ENCODE measurements around the gene PHF3. TPM values are rescaled to one million over a fixed set of nuclear protein-coding genes. Genes with fewer than 3 reads are reported as not detected.
"Not testable (repeated sequence)": the region's sequence is repeated elsewhere in the genome, so short reads cannot be mapped to it uniquely, and the experiment has no call there.

The PHF3 gene
- total RNA-seq, 2 experiments from 2014 or later, result 45.8 to 47.6 TPM

GRCh38 chr6:63730311-63730710, 94.7 kb downstream of the PHF3 start:
- CTCF ChIA-PET, result interaction anchor here (1.6 kb wide), 1 partner anchor 132 kb away, joined by 4 read pairs; no protein-coding TSS in a partner anchor
- intact Hi-C loops (cut with micrococcal nuclease), result no loop called here
- peaks cover under 1% of the 10 kb centered on the region for H3K9me3 Mint-ChIP-seq
- no peaks in the 10 kb centered on the region for H3K27me3 Mint-ChIP-seq (ENCODE audit: low read depth)
- H3K4me1 Mint-ChIP-seq (ENCODE audit: low read depth), result no peaks in the 10 kb centered on the region
- H3K36me3 Mint-ChIP-seq (ENCODE audit: low read depth), result no peaks in the 10 kb centered on the region
- no peak overlapping the region for H3K27ac Mint-ChIP-seq
- DNase-seq, result no peak
- no peak overlapping the region for H3K4me3 Mint-ChIP-seq

GRCh38 chr6:63731930-63732329, 96.3 kb downstream of the PHF3 start:
- H3K36me3 Mint-ChIP-seq (ENCODE audit: low read depth), result no peaks in the 10 kb centered on the region
- DNase-seq, result no peak
- intact Hi-C loops (cut with micrococcal nuclease), result no loop called here

GRCh38 chr6:63732336-63732735, 96.7 kb downstream of the PHF3 start:
- intact Hi-C loops (cut with micrococcal nuclease), result no loop called here
- Mint-ChIP-seq H3K4me1 (ENCODE audit: low read depth) (no peaks in the 10 kb centered on the region), H3K4me3 (no peak overlapping the region), H3K36me3 (ENCODE audit: low read depth) (no peaks in the 10 kb centered on the region), H3K27ac (no peak overlapping the region), H3K27me3 (ENCODE audit: low read depth) (no peaks in the 10 kb centered on the region), H3K9me3 (peaks cover 2% of the 10 kb centered on the region)
- CTCF ChIA-PET, result interaction anchor here (0.6 kb wide), 2 partner anchors 26 to 118 kb away, joined by 3 read pairs; no protein-coding TSS in a partner anchor
- no peak for DNase-seq

More at GRCh38 chr6:63731930-63732329, 96.3 kb downstream of the PHF3 start:
- Mint-ChIP-seq H3K27me3 (ENCODE audit: low read depth) (no peaks in the 10 kb centered on the region), H3K27ac (no peak overlapping the region), H3K4me3 (no peak overlapping the region), H3K9me3 (peaks cover 2% of the 10 kb centered on the region), H3K4me1 (ENCODE audit: low read depth) (no peaks in the 10 kb centered on the region)
- CTCF ChIA-PET, result interaction anchor here (0.6 to 1.6 kb wide), 3 partner anchors 27 to 134 kb away, joined by 3 to 4 read pairs (median 3); no protein-coding TSS in a partner anchor

- CTCF ChIA-PET, result no interaction called here
- intact Hi-C loops (cut with micrococcal nuclease), result no loop called here
- DNase-seq, result no peak
- Mint-ChIP-seq H3K9me3 (peaks cover 2% of the 10 kb centered on the region), H3K36me3 (ENCODE audit: low read depth) (peaks cover 4% of the 10 kb centered on the region), H3K27ac (no peak overlapping the region), H3K4me3 (no peak overlapping the region), H3K4me1 (ENCODE audit: low read depth) (no peaks in the 10 kb centered on the region), H3K27me3 (ENCODE audit: low read depth) (no peaks in the 10 kb centered on the region)
Observed at GRCh38 chr6:63734923-63735322, 99.3 kb downstream of the PHF3 start.

GRCh38 chr6:63738190-63738589, 102.6 kb downstream of the PHF3 start:
- H3K4me1 Mint-ChIP-seq (ENCODE audit: low read depth); H3K27me3 Mint-ChIP-seq (ENCODE audit: low read depth); H3K9me3 Mint-ChIP-seq; H3K27ac Mint-ChIP-seq; intact Hi-C loops (cut with micrococcal nuclease); H3K4me3 Mint-ChIP-seq; H3K36me3 Mint-ChIP-seq (ENCODE audit: low read depth); DNase-seq; CTCF ChIA-PET: not testable (repeated sequence)

- no peaks in the 10 kb centered on the region for H3K4me1 Mint-ChIP-seq (ENCODE audit: low read depth)
- no peaks in the 10 kb centered on the region for H3K27me3 Mint-ChIP-seq (ENCODE audit: low read depth)
- H3K9me3 Mint-ChIP-seq, result peaks cover 5% of the 10 kb centered on the region
- H3K27ac Mint-ChIP-seq, result no peak overlapping the region
- DNase-seq, result no peak
- H3K36me3 Mint-ChIP-seq (ENCODE audit: low read depth), result peaks cover 5% of the 10 kb centered on the region
- CTCF ChIA-PET, result no interaction called here
- no peak overlapping the region for H3K4me3 Mint-ChIP-seq
- intact Hi-C loops (cut with micrococcal nuclease), result no loop called here
Observed at GRCh38 chr6:63739094-63739687, 103.6 kb downstream of the PHF3 start.

GRCh38 chr6:63740709-63741108, 105.1 kb downstream of the PHF3 start:
- CTCF ChIA-PET, result no interaction called here
- no peak for DNase-seq
- intact Hi-C loops (cut with micrococcal nuclease), result no loop called here
- Mint-ChIP-seq H3K4me1 (ENCODE audit: low read depth) (no peaks in the 10 kb centered on the region), H3K27me3 (ENCODE audit: low read depth) (no peaks in the 10 kb centered on the region), H3K36me3 (ENCODE audit: low read depth) (peaks cover 5% of the 10 kb centered on the region), H3K27ac (no peak overlapping the region), H3K4me3 (no peak overlapping the region), H3K9me3 (peaks cover 3% of the 10 kb centered on the region)

GRCh38 chr6:63742060-63742459, 106.5 kb downstream of the PHF3 start:
- Mint-ChIP-seq H3K4me3 (no peak overlapping the region), H3K36me3 (ENCODE audit: low read depth) (peaks cover 6% of the 10 kb centered on the region), H3K27me3 (ENCODE audit: low read depth) (no peaks in the 10 kb centered on the region), H3K27ac (no peak overlapping the region), H3K4me1 (ENCODE audit: low read depth) (no peaks in the 10 kb centered on the region), H3K9me3 (peaks cover 5% of the 10 kb centered on the region)
- CTCF ChIA-PET, result interaction anchor here (0.6 kb wide), 1 partner anchor 33 kb away, joined by 3 read pairs; no protein-coding TSS in a partner anchor
- intact Hi-C loops (cut with micrococcal nuclease), result no loop called here
- DNase-seq, result no peak

- intact Hi-C loops (cut with micrococcal nuclease), result no loop called here
- no peaks in the 10 kb centered on the region for H3K27me3 Mint-ChIP-seq (ENCODE audit: low read depth)
- DNase-seq, result no peak
- no peak overlapping the region for H3K27ac Mint-ChIP-seq
- H3K36me3 Mint-ChIP-seq (ENCODE audit: low read depth), result peaks cover 6% of the 10 kb centered on the region
- H3K9me3 Mint-ChIP-seq, result peaks cover 8% of the 10 kb centered on the region
- CTCF ChIA-PET, result no interaction called here
- H3K4me3 Mint-ChIP-seq, result no peak overlapping the region
- H3K4me1 Mint-ChIP-seq (ENCODE audit: low read depth), result no peaks in the 10 kb centered on the region
Observed at GRCh38 chr6:63743691-63744090, 108.1 kb downstream of the PHF3 start.

GRCh38 chr6:63744810-63745209, 109.2 kb downstream of the PHF3 start:
- intact Hi-C loops (cut with micrococcal nuclease), result no loop called here
- CTCF ChIA-PET, result no interaction called here
- Mint-ChIP-seq H3K4me1 (ENCODE audit: low read depth) (no peaks in the 10 kb centered on the region), H3K9me3 (peaks cover 8% of the 10 kb centered on the region), H3K4me3 (no peak overlapping the region), H3K36me3 (ENCODE audit: low read depth) (peaks cover 6% of the 10 kb centered on the region), H3K27ac (no peak overlapping the region), H3K27me3 (ENCODE audit: low read depth) (no peaks in the 10 kb centered on the region)
- no peak for DNase-seq

GRCh38 chr6:63745784-63746183, 110.2 kb downstream of the PHF3 start:
- H3K36me3 Mint-ChIP-seq (ENCODE audit: low read depth), result peaks cover 5% of the 10 kb centered on the region
- H3K4me1 Mint-ChIP-seq (ENCODE audit: low read depth), result no peaks in the 10 kb centered on the region
- no peak overlapping the region for H3K4me3 Mint-ChIP-seq
- no peak for DNase-seq
- CTCF ChIA-PET, result no interaction called here
- intact Hi-C loops (cut with micrococcal nuclease), result no loop called here
- no peak overlapping the region for H3K27ac Mint-ChIP-seq
- H3K27me3 Mint-ChIP-seq (ENCODE audit: low read depth), result no peaks in the 10 kb centered on the region
- peaks cover 5% of the 10 kb centered on the region for H3K9me3 Mint-ChIP-seq

GRCh38 chr6:63750400-63750799, 114.8 kb downstream of the PHF3 start:
- Mint-ChIP-seq H3K36me3 (ENCODE audit: low read depth) (peaks cover 7% of the 10 kb centered on the region), H3K4me3 (no peak overlapping the region), H3K4me1 (ENCODE audit: low read depth) (no peaks in the 10 kb centered on the region), H3K9me3 (peaks cover 5% of the 10 kb centered on the region), H3K27ac (no peak overlapping the region), H3K27me3 (ENCODE audit: low read depth) (no peaks in the 10 kb centered on the region)
- no peak for DNase-seq
- intact Hi-C loops (cut with micrococcal nuclease), result no loop called here
- CTCF ChIA-PET, result interaction anchor here (1.1 kb wide), 2 partner anchors 12 to 14 kb away, joined by 3 to 5 read pairs; no protein-coding TSS in a partner anchor

GRCh38 chr6:63757275-63757674, 121.7 kb downstream of the PHF3 start:
- DNase-seq; H3K4me3 Mint-ChIP-seq; intact Hi-C loops (cut with micrococcal nuclease); H3K27me3 Mint-ChIP-seq (ENCODE audit: low read depth); H3K4me1 Mint-ChIP-seq (ENCODE audit: low read depth); H3K27ac Mint-ChIP-seq; CTCF ChIA-PET: not testable (repeated sequence)
- Mint-ChIP-seq H3K36me3 (ENCODE audit: low read depth) (peaks cover 10% of the 10 kb centered on the region), H3K9me3 (peaks cover 12% of the 10 kb centered on the region)

Measured in activated naive CD4-positive, alpha-beta T cell treated with anti-CD3 and anti-CD28 coated beads for 36 hours (primary cell).